ENCODE data around the gene GIPR. TPM values are rescaled to one million over a fixed set of nuclear protein-coding genes. Genes with fewer than 3 reads are reported as not detected.

The GIPR gene
- total and polyA plus RNA-seq, 2 of the 13 experiments (the other 11 are each of a cell fraction or from before 2014, with no cell fraction given): 0.15 to 1.2 TPM

- TF ChIP-seq MIXL1 (CRISPR knock-in tag; IDR thresholded peaks at IDR 0.05): 0 out of 2 replicates have a peak, but pooled peaks have one; percentile 3
- TF ChIP-seq ZNF546 (CRISPR knock-in tag; conservative IDR thresholded peaks at IDR 0.05): 0 out of 2 replicates have a peak, but pooled peaks have one; percentile 52
- no peak for TF ChIP-seq CBX2 (IDR thresholded peaks at IDR 0.05; ENCODE audit: low read depth, low read length)
- TF ChIP-seq CBX2 (CRISPR knock-in tag; IDR thresholded peaks at IDR 0.05; ENCODE audit: low read depth): 0 out of 2 replicates have a peak, but pooled peaks have one; percentile 5
- TF ChIP-seq MNT (IDR thresholded peaks at IDR 0.05): peak; percentile 59
- 0 out of 2 replicates have a peak, but pooled peaks have one; percentile 10 for TF ChIP-seq GABPA (IDR thresholded peaks at IDR 0.05; ENCODE audit: low read depth, low read length)
- TF ChIP-seq GABPA (CRISPR knock-in tag; IDR thresholded peaks at IDR 0.05; ENCODE audit: low read depth): no peak
- no peak for TF ChIP-seq ZMAT3 (CRISPR knock-in tag; conservative IDR thresholded peaks at IDR 0.05)
- TF ChIP-seq, protein P1, sequence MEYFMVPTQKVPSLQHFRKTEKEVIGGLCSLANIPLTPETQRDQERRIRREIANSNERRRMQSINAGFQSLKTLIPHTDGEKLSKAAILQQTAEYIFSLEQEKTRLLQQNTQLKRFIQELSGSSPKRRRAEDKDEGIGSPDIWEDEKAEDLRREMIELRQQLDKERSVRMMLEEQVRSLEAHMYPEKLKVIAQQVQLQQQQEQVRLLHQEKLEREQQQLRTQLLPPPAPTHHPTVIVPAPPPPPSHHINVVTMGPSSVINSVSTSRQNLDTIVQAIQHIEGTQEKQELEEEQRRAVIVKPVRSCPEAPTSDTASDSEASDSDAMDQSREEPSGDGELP (IDR thresholded peaks at IDR 0.05; ENCODE audit: borderline replicate concordance, low read depth): peak; percentile 52; the same call in 1 of the 2 replicates
- TF ChIP-seq MED13 (CRISPR knock-in tag; IDR thresholded peaks at IDR 0.05): no peak
- no peak for TF ChIP-seq MED8 (CRISPR knock-in tag; IDR thresholded peaks at IDR 0.05; ENCODE audit: insufficient replicate concordance)
- TF ChIP-seq ZNF761 (CRISPR knock-in tag; conservative IDR thresholded peaks at IDR 0.05): 0 out of 2 replicates have a peak, but pooled peaks have one; percentile 33
- TF ChIP-seq ETV6 (CRISPR knock-in tag; conservative IDR thresholded peaks at IDR 0.05): peak; percentile 63; the same call in 1 of the 2 replicates
- 0 out of 2 replicates have a peak, but pooled peaks have one; percentile 5 for TF ChIP-seq SOX5 (CRISPR knock-in tag; IDR thresholded peaks at IDR 0.05; ENCODE audit: borderline replicate concordance)
- TF ChIP-seq ZNF790 (CRISPR knock-in tag; IDR thresholded peaks at IDR 0.05; ENCODE audit: borderline replicate concordance): peak; percentile 90
- TF ChIP-seq TMF1 (CRISPR knock-in tag; IDR thresholded peaks at IDR 0.05; ENCODE audit: low read depth): peak; percentile 1; the same call in 1 of the 2 replicates
- peak; percentile 28; the same call in 1 of the 2 replicates for TF ChIP-seq ELF3 (CRISPR knock-in tag; IDR thresholded peaks at IDR 0.05)
- peak; percentile 95 for TF ChIP-seq MYC (CRISPR knock-in tag; IDR thresholded peaks at IDR 0.05; ENCODE audit: borderline replicate concordance)
- TF ChIP-seq ZNF121 (CRISPR knock-in tag; IDR thresholded peaks at IDR 0.05): peak; percentile 10; the same call in 1 of the 2 replicates
- 0 out of 2 replicates have a peak, but pooled peaks have one; percentile 65 for TF ChIP-seq ARID3A (IDR thresholded peaks at IDR 0.05; ENCODE audit: low read depth, low read length)
- TF ChIP-seq SAP130 (CRISPR knock-in tag; IDR thresholded peaks at IDR 0.05; ENCODE audit: low read depth): peak; percentile 68
These were observed 24.4 kb downstream of the GIPR start, which contains the start of gene QPCTL (continued) for GRCh38 chr19:45692187-45693105.
